HG03460 (cell line): ENCODE data around the gene PDS5B.
"Not testable (repeated sequence)": the region's sequence is repeated elsewhere in the genome, so short reads cannot be mapped to it uniquely, and the experiment has no call there.

ENCODE experiments used
- ATAC-seq: cut with Tn5 transposase; IDR thresholded peaks from one replicate; pipeline ENCODE4 v1.9.1; 2021; ENCODE audit not compliant: unreplicated experiment

PDS5B gene

GRCh38 chr13:32726374-32727037, 140.3 kb downstream of the PDS5B start:
- no peak for ATAC-seq

DNA sequence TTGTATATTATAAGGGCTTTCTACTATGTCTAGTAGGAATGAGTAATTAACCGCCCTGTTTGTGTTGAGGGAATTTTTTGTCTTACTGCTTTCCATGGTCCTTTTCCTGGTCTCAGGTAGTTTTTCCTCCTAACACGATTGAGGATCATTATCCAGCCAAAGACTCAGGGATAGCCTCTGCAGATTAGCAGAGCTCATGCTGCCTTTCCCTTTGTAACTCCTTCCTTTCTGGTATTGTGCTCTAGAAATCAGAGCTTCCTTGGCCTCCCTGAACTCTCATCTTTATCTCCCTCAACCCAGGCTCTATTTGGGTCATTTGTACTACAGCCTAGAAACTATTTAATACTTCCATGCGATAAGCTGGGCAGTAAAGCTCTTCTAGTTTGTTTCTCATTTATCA, 142.1 kb downstream of the PDS5B start:
- ATAC-seq, result no peak

GRCh38 chr13:32729097-32729496, 142.8 kb downstream of the PDS5B start:
- ATAC-seq, result not testable (repeated sequence)

- ATAC-seq, result no peak
Measured at GRCh38 chr13:32731074-32731473, 144.8 kb downstream of the PDS5B start.

DNA sequence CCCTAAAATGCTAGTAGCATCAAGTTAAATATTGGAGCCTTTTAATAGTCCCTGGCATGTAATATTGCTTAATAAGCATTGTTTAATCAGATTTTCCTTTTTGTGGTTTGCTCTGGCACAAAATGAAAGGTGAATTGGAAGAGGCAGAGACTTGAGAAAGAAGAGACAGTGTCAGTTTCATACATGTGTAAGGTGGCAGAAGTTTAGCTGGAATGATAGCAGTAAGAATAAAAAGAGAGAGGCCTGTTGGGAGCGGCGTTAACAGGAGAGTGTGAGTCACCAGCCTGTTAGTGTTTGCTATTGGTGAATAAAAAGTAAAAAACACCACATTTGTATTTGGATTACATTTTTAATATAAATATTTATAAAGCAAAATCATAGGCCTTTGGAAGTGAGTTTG, 145.3 kb downstream of the PDS5B start:
- ATAC-seq, result no peak

DNA sequence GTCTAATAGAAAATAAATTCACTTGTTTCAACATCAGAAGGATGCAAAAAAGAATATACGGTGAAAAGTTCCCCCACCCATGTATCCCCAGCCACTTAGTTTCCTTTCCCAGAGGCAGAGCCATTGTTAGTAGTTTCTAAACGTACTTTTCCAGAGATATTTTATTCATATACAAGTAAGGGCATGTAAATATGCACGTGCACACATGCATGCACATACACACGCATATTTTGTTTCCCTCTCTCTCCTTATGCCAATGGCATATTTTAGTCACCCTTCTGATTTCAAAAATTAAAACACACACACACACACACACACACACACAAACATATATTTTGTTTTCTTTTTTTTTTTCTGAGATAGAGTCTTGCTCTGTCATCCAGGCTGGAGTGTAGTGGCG, 147.4 kb downstream of the PDS5B start:
- no peak for ATAC-seq

- ATAC-seq, result no peak
Measured at GRCh38 chr13:32734511-32734910, 148.3 kb downstream of the PDS5B start.

GRCh38 chr13:32735859-32736258, 149.6 kb downstream of the PDS5B start:
- ATAC-seq, result no peak

DNA sequence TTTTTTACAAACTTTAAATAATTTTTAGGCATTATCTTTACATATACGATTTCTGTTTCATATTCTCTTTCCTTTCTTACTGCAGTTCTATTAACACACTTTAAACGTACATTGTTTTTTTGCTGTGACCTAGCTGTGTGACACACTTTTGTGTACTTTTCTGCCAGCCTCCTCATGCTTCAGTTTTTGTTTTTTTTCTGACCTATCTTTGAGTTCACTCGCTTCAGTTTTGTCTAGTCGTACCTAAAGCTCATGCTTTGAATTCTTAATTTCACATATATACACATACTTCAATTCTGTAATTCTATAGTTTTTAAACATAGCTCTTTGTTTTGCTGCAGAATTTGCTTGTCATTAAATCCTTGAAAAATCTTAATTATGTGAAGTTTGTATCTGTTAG, 150.4 kb downstream of the PDS5B start:
- no peak for ATAC-seq

GRCh38 chr13:32737111-32737571, 150.9 kb downstream of the PDS5B start:
- peak; percentile 67 for ATAC-seq

DNA sequence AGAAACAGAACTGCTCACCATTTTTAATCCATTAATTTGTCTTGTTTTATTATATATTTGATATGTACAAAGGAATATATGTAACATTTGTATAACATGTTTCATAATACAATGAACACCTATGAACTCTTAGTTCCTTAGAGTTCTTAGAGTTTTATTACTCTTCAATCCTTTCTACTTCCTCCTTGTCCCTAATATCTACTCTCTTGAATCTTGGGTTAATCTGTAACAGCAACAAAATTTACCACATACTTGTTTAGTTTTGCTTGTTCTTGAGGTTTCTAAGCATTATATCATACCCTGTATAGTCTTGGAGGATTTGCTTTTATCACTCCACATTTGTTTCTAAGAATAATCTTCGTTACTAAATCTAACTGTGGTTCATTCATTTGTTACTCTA, 151.4 kb downstream of the PDS5B start:
- peak; percentile 73 for ATAC-seq

DNA sequence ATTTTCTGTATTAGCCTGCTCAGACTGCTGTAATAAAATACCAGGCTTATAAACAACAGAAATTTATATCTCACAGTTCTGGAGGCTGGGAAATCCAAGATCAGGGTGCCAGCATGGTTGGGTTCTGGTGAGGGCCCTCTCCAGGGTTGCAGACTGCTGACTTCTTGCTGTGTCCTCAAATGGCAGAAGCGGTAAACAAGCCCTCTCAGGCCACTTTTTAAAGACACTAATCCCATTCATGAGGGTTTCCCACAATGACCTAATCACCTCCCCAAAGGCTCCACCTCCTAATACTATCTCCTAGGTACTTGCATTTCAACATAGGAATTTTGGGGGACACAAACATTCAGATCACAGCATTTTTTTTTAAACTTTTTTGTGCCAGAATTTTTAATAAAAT, 159.3 kb downstream of the PDS5B start:
- ATAC-seq, result no peak

DNA sequence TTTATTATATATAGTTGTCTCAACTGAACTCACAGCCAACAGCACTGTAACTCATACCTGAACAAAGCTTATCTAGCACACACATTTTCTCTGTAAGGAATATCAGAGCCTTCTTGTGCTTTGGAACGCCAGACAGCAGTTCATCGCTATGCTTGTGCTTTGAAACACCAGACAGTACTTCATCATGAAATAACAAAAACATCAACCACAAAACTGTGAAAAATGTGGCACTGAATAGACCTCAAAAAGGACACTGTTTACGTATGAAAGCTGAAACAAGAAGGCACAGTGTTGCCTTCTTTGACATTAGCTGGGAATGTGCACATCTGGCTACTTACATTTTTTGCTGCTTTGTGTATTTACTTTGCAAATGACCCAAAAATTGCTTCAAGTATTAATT, 160.2 kb downstream of the PDS5B start:
- no peak for ATAC-seq

DNA sequence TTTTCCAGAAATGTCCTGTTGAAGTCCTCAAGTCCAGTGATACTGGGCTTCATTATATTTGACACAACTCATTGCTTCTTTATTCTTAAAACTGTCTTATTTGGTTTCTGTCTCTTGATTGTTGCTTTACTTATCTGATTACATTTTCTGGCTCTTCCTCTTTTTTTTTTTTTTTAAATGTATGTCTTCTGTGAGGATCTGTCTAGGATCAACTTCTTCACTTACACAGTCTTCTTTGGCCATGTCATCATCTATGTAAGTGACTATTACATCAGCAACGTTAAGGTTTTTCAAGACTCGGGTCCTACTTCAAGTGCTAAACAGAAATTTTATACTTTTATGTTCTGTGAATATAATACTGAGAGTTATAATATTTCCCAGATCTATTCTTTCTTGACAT, 162.1 kb downstream of the PDS5B start:
- ATAC-seq, result no peak

- no peak for ATAC-seq
Measured at GRCh38 chr13:32751340-32751739, 165.1 kb downstream of the PDS5B start.

DNA sequence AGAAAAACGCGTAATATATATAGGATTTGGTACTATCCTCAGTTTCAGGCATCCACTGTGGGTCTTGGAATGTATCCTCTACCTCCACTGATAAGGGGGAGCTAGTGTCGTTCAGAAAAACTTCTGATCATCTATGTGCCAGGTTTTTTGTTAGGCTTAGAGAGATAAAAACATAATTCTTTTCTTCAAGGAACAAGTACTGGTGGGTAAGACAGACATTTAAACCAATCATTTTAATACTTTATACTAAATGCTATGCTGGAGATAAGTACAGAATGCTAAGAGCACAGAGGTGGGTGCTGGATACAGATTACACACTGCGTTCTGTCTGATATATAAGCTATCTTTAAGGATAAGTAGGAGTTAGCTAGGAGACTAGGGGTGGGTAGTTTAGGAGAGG, 166.1 kb downstream of the PDS5B start:
- no peak for ATAC-seq

DNA sequence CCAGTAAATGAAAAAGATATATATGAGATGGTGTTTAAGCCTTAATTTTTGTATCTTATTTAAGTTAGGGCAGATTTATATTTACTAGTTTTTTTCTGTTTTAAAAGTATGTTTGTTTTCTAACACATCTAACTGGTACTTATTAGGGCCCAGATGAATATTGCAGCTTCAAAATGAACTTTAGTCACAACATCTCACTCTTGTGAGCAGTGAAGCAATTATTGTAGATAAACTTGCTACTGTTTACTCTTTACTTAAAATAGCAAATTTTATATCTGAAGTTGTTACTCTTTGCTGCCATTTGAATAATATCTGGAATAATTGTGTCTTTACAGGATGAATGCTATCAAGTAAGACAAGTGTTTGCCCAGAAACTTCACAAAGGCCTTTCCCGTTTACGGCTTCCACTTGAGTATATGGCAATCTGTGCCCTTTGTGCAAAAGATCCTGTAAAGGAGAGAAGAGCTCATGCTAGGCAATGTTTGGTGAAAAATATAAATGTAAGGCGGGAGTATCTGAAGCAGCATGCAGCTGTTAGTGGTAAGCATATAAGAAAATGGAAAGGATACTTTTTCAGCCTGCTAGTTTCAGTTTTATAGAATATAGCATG, 166.8 kb downstream of the PDS5B start:
- ATAC-seq, result no peak

GRCh38 chr13:32754179-32754578, 167.9 kb downstream of the PDS5B start:
- ATAC-seq, result no peak

DNA sequence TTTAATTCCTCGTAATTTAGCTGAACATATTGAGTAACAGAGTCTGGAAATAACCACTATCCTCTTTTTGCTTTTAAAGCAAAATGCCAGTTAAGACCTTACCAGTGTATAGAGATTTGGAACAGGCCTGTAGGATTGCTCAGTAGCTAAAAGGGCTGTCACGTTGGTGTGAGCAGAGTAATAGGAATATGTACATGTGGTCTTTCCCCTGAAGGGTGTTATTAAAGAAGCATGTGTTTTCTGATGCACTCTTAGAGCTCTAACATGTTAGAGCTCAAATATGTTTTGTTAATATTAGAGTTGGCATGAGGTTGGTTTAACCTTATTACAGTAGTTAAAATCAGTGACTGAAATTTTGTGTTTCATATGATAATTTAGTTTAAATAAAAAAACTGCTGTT, 172.9 kb downstream of the PDS5B start:
- no peak for ATAC-seq

- no peak for ATAC-seq
Measured at GRCh38 chr13:32761472-32761871, 175.2 kb downstream of the PDS5B start.

DNA sequence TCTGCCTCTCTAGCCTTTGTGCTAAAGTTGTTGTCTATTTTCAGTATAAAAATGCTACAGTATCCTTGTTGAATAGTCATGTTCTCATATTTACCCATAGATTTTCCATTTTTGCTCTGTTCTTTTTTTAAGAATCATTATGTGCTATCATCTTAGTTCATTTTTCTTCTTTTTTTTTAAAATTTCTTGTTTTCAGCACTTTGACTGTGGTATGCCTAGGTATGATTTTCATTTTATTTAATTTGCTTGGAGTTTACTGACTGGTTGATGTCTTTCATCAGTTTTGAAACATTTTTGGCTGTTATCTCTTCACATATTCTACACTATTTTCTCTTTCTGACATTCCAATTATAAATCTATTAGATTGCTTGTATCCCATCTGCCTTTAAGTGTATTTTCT, 192.9 kb downstream of the PDS5B start:
- ATAC-seq, result no peak

- no peak for ATAC-seq
Measured at GRCh38 chr13:32781906-32782305, 195.7 kb downstream of the PDS5B start.

DNA sequence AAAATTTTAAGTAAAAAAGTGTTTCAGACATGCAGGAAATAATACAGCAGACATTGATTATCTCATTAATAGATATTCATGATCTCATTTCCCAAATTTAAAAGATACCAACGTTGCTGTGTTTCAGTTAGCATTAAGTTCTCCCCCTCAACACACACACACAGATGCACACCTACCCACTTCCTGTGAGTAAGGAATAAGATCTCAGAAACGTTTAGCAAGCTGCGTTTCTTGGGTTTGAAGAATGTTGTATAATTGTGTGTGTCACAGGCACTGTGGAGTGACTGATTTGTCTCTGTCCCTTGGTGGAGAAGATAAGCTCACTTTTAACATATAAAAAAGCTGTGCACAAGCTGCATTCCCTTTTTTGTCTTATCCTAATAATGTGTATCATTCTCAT, 196.8 kb downstream of the PDS5B start:
- no peak for ATAC-seq
